ENCODE results near the gene ZMPSTE24. TPM values are rescaled to one million over a fixed set of nuclear protein-coding genes. Genes with fewer than 3 reads are reported as not detected.

ZMPSTE24 gene
- total and polyA plus RNA-seq, 10 of the 15 experiments (the other 5 are each of a cell fraction or from before 2014, with no cell fraction given) = 21.5 to 84.4 (median 43.6) TPM

GRCh38 chr1:40303051-40303771, 45.2 kb downstream of the ZMPSTE24 start:
- no peak for FAIRE-seq
- Histone ChIP-seq H3K4me1 (ENCODE audit: control insufficient read depth, insufficient read depth, low read length) (no peaks in the 10 kb centered on the region), H3K4me2 (ENCODE audit: control insufficient read depth, insufficient read depth) (no peak overlapping the region), H3K36me3 (ENCODE audit: control insufficient read depth in 2 of 2, insufficient read depth in 2 of 2, low read length in 1 of 2) (peaks cover 0 to 2% of the 10 kb centered on the region in 2 experiments; a peak in 2 of 4 replicates), H3K9ac (ENCODE audit: control insufficient read depth, insufficient read depth, low read length) (no peak overlapping the region), H3K79me2 (ENCODE audit: control insufficient read depth, insufficient read depth, low read length) (no peaks in the 10 kb centered on the region), H4K20me1 (ENCODE audit: control insufficient read depth, insufficient read depth) (no peaks in the 10 kb centered on the region), H3K27ac (ENCODE audit: control insufficient read depth, insufficient read depth) (no peak overlapping the region), H2AFZ (ENCODE audit: control insufficient read depth, low read depth, low read length) (no peak overlapping the region), H3K27me3 (replicated peaks in 1 of 2; ENCODE audit: control insufficient read depth in 2 of 2, insufficient read depth in 2 of 2, low read length in 1 of 2) (no peaks in the 10 kb centered on the region), H3K9me3 (replicated peaks; ENCODE audit: control insufficient read depth, insufficient read depth, low read length) (no peaks in the 10 kb centered on the region), H3K4me3 (no peak overlapping the region)
- CTCF ChIA-PET = no interaction called here
- RAD21 ChIA-PET (ENCODE audit: unreplicated experiment) = no interaction called here
- intact Hi-C loops (cut with micrococcal nuclease; ENCODE audit: unreplicated experiment) (no loop called here), in situ Hi-C loops (cut with MboI) (no loop called here)
- ATAC-seq = no peak
- 98% methylated on average over 24 of the region's 38 CpGs for WGBS (ENCODE audit: insufficient coverage, insufficient replicate concordance, low lambda C conversion rate, missing lambda C conversion rate)
- TF ChIP-seq NBN (IDR thresholded peaks at IDR 0.05) (no peak), NR2C1 (IDR thresholded peaks at IDR 0.05) (no peak), SIN3A (IDR thresholded peaks at IDR 0.05; ENCODE audit: low read depth, low read length) (no peak), TAF1 (IDR thresholded peaks at IDR 0.05; ENCODE audit: borderline replicate concordance, low read depth, low read length) (no peak), CBFB (IDR thresholded peaks at IDR 0.05; ENCODE audit: low read depth) (no peak), BCLAF1 (IDR thresholded peaks at IDR 0.05) (no peak), BHLHE40 (IDR thresholded peaks at IDR 0.05; ENCODE audit: borderline replicate concordance in 1 of 2, low read depth in 2 of 2, low read length in 1 of 2) (no peak)
- SMC1A ChIA-PET (ENCODE audit: uncharacterized antibody, unreplicated experiment) = no interaction called here
- POLR2A ChIA-PET = no interaction called here
- no peak for DNase-seq (ENCODE audit: low read depth, low spot score)
- no TSS peak for BruUV-seq (replicated peaks)
